K562 (cell line): ENCODE results near the gene ZNF521.

Experiments
- CBFB ChIP-seq: sonication (generic); formaldehyde crosslinking; IDR thresholded peaks from 2 replicates; pipeline ENCODE4 v1.4.0; 2020; ENCODE audit warnings: mild to moderate bottlenecking, missing genetic modification reagents
- HDAC6 ChIP-seq: IDR thresholded peaks from 2 replicates; pipeline ENCODE4 v1.6.1; 2012; ENCODE audit warnings: low read depth, mild to moderate bottlenecking, control low read depth, inconsistent platforms, low read length, moderate library complexity
- JUNB ChIP-seq: fragments of 450-650 bp; formaldehyde crosslinking; conservative IDR thresholded peaks from 2 replicates; pipeline ENCODE4 v1.4.0; 2020; ENCODE audit warnings: mild to moderate bottlenecking
- PHF21A ChIP-seq: fragments of 450-650 bp; IDR thresholded peaks from 2 replicates; pipeline ENCODE4 v1.6.1; 2017; ENCODE audit warnings: low read depth, borderline replicate concordance
- POLR2A ChIP-seq: fragments of 450-650 bp; conservative IDR thresholded peaks from 2 replicates; pipeline ENCODE4 v1.6.1; 2016
- SMARCA5 ChIP-seq: fragments of 450-650 bp; IDR thresholded peaks from 2 replicates; pipeline ENCODE4 v1.6.1; 2016
- ZFP30 ChIP-seq: fragments of 250-450 bp; sonication (Bioruptor Pico); IDR thresholded peaks from 2 replicates; pipeline ENCODE4 v1.8.0; 2022; ENCODE audit warnings: moderate library complexity, mild to moderate bottlenecking, inconsistent platforms, borderline replicate concordance
- ZNF324 ChIP-seq: fragments of 250-450 bp; sonication (Bioruptor Pico); IDR thresholded peaks from 2 replicates; pipeline ENCODE4 v1.4.0; 2020; ENCODE audit warnings: mild to moderate bottlenecking
- TF ChIP-seq, protein P1 (sequence below), 3 experiments: IDR thresholded peaks in 2 of 3; conservative IDR thresholded peaks in 1 of 3; 2 replicates each; pipeline ENCODE4 v1.5.1; 2011 to 2012; ENCODE audit warnings: low read length in 3 of 3, mild to moderate bottlenecking in 3 of 3, control low read depth in 2 of 3, improper control_type of control experiment in 1 of 3, inconsistent platforms in 1 of 3, low read depth in 1 of 3, mixed read lengths in 1 of 3, moderate library complexity in 1 of 3; ENCODE audit not compliant: insufficient read depth in 2 of 3

- TF ChIP-seq HDAC6 (no peak), PHF21A (no peak), ZNF324 (CRISPR knock-in tag) (no peak), JUNB (no peak), ZFP30 (no peak), POLR2A (no peak), CBFB (CRISPR knock-in tag) (no peak), SMARCA5 (no peak)
- TF ChIP-seq, protein P1, sequence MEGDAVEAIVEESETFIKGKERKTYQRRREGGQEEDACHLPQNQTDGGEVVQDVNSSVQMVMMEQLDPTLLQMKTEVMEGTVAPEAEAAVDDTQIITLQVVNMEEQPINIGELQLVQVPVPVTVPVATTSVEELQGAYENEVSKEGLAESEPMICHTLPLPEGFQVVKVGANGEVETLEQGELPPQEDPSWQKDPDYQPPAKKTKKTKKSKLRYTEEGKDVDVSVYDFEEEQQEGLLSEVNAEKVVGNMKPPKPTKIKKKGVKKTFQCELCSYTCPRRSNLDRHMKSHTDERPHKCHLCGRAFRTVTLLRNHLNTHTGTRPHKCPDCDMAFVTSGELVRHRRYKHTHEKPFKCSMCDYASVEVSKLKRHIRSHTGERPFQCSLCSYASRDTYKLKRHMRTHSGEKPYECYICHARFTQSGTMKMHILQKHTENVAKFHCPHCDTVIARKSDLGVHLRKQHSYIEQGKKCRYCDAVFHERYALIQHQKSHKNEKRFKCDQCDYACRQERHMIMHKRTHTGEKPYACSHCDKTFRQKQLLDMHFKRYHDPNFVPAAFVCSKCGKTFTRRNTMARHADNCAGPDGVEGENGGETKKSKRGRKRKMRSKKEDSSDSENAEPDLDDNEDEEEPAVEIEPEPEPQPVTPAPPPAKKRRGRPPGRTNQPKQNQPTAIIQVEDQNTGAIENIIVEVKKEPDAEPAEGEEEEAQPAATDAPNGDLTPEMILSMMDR (IDR thresholded peaks at IDR 0.05 in 2 of 3, conservative IDR thresholded peaks at IDR 0.05 in 1 of 3; ENCODE audit: insufficient read depth in 2 of 3, low read depth in 1 of 3, low read length in 3 of 3), result no peak
Measured at GRCh38 chr18:25126751-25127150, 225.2 kb downstream of the ZNF521 start.
